Stimulated activated CD8-positive, alpha-beta memory T cell treated with anti-CD3 and anti-CD28 coated beads, Interleukin-12 subunit alpha, Interleukin-12 subunit beta, amount 100 ng/mL, for 4 hours (primary cell): ENCODE measurements around the gene ICAM2.
"Not testable (repeated sequence)": the region's sequence is repeated elsewhere in the genome, so short reads cannot be mapped to it uniquely, and the experiment has no call there.

Source experiments
- DNase-seq: peaks from one replicate; pipeline ENCODE4 v3.0.0-alpha.2; 2020; ENCODE audit warnings: low read depth

Gene ICAM2

DNA sequence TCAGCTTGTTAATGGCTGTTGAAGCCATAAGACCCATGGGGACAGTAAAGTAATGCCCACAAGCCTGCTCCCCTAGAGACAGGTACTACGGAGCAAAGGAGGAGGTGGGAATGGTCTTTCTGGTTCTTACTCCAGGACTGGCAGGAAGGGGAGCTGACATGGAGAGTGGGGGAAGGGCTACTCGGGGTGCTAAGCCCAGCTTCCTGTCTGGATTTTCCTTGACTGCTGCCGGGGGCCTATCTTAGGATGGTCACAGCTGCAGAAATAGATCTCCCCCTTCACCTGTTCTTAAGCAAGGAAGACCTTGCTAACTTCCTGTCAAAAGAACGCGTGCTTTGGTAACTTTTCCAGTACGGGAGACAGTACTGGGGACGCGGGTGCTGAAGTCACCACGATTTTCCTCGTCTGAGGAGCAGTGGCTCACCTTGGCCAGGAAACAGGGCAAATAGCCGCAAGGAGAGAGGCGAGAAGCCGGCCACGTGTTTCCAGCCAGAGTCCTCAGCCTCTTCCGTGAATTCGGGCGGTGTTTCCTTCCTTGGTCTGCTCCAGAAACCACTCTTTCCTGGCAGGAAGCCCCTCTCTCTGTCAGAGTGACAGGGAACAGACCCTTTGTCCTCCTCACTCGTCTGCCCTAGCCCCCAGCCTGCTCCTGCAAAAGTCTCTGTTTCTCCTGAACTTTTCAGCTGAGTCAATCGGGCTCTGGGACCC lies 22.9 kb downstream of the ICAM2 start:
- no peak for DNase-seq

DNA sequence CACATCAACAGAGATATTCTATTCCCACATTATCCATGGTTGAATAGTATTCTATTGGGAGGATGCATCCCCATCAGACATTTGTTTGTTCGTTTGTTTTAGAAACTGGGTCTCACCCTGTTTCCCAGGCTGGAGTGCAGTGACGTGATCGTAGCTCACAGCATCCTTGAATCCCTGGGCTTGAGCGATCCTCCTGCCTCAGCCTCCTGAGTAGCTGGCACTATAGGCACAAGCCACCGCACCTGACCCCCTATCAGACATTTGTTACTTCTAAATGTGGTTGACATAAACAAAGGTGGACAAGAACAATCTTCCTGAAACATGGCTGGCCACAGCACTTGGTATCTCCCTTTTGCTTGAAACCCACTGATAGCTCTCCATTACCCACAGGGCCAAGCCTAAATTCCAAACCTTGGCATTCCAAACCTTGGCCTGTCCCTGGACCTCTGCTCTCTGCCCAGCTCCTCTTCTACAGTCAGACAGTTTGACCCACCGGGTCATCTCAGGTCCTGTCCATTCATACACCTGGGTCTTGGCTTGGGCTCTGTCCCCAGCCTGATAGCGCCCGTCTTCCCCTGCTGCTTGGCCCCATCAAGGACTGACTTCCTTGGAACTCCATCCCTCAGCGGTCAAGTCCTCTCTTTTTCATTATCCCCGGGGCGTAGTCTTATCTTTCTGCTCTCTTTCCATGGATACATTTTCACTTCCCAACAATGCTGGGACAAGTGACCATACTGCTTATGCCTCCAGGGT lies 23.8 kb downstream of the ICAM2 start:
- DNase-seq = no peak

DNA sequence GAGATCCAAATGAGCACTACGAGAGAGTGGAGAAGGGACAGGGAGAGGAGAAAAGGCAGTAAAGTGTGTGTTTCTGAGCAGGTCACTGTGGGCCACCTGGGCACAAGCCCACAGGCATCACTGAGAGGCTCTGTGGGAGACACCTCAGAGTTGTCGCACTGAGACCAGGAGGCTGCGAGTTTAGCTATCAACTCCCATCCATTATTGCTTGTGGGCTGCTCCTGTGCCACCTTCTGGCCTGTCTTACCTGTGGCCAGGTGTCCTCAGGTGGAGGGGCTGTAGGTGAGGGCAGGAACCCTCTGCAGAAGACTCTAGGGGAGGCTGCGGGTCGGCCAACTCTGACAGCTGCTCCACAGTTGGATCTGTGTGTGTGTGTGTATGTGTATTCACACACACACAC lies 24.8 kb downstream of the ICAM2 start:
- DNase-seq = no peak

DNA sequence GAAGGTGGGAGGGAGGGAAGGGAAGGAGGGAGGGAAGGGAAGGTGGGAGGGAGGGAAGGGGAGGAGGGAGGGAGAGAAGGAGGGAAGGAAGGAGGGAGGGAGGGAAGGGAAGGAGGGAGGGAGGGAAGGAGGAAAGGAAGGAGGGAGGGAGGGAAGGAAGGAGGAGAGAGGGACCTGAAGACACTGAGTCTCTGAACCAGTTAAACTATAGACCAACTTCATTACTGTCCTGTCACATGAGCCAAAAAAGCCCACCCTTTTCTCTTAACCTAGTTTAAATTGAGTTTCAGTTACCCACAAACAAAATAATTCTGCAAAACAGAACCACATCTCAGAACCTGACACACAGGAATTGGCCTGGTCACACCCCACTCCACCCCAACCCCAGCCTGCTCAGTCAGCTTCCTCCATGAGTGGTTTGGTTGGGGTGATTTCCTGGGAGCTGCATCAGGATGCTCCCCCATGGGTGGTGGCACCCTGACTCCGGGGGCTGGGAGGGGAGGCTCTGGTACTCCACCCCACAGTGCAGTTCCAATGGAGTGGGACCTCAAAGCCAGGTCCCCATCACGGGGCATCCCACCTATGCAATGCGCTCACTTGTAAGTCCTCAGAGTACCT lies 27.0 kb downstream of the ICAM2 start:
- no peak for DNase-seq

DNA sequence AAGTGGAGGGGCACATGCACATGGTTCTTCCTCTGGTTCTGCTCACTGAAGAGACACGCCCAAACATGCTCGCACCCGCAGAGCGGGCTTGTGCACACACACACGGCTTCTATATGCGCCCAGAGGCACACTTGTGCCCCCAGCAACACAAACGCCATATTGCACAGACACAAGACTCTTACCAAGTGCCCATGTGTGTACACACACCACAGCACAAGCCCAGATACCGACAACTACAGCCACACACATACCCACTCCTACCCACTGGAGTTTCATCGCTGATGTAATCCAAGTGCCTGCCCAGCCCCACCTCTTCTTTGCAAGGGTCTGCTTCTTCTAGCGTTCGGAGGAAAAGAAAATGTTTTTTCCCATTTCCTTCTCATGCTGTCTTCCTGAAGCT lies 28.8 kb downstream of the ICAM2 start:
- no peak for DNase-seq

DNA sequence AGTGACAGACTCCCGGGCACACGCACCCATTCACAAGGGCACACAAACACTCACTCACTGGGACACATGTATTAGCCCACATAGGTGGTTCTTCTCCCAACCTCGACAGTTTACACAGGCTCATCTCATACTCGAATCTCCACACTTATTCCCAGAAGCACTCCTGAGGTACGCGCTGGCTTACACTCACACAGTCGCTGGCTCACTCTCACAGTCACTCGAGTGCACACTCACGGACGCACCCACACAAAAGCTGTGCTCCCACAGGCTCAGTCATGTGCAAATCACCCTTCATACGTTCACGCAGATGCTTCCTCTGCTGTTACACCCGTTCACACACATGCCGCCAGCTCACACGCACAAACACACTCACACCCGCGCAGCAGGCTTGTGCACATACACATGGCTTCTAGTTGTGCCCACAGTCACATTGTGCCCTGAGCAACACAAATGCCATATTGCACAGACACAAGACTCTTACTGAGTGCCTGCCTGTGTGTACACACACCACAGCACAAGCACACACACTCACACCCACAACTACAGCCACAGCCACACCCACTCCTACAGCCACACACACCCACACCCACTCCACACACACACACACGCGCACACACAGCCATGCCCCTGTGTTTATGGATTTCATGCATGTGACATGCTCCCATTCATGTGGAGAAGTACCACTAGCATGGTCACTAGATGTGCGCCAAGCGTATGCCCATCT lies 30.6 kb downstream of the ICAM2 start:
- no peak for DNase-seq

DNA sequence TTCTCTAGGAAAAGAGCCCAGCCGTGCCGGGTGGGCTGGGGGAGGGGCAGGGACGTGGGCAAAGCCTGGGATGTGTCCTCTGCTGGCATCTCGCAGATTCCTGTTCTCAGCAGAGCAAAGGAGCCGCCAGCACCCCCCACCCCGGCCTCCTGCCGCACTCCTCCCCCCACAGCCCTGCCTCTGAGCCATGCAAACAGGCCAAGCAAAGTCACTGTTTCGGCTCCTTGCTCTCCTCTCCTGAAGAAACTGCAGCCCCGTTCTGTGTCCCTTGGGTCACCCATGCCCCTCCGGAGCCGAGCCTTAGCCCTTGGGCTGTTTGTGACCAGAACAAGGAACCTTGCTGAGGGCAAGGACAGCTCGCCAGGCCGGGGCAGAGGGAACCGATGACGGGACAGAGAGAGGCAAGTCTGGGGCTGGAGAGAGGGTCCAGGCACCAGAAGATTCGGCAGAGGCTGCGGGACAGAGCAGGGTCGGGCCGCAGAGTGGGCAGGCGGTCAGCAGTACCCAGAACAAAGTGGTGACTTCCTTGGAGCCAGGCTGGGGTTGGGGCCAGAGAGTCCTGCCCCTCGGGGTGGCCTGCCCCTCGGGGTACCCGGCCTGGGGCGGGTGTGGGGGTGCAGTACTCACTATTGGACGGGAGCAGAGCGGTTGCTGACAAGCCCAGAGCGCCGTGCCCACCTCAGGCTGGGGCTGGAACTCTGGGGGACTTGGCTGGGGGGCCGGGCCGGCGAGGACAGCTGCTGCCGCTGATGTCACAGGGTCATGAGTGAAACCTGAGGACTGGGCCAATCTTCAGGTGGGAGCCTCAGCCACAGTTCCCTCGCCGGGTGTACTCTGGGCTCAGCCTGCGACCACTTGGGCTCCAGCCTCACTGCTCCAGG lies 31.5 kb downstream of the ICAM2 start:
- DNase-seq = no peak

DNA sequence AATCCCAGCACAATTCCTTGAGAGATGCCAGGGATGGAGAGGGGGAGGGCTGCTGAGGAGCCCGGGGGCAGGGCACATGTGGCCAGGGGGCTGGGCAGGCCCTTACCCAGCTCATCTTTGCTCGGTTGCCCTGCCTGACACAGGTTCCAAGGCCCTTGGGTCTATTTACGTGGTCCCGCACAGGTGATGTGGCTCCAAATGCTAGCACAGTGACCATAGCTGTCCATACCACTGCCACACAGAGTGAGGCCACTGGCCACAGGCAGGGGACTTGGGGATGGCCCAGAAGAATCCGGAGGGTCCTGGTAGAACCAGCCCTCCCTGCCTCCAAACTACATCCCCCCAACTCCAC lies 32.3 kb downstream of the ICAM2 start:
- DNase-seq = no peak

DNA sequence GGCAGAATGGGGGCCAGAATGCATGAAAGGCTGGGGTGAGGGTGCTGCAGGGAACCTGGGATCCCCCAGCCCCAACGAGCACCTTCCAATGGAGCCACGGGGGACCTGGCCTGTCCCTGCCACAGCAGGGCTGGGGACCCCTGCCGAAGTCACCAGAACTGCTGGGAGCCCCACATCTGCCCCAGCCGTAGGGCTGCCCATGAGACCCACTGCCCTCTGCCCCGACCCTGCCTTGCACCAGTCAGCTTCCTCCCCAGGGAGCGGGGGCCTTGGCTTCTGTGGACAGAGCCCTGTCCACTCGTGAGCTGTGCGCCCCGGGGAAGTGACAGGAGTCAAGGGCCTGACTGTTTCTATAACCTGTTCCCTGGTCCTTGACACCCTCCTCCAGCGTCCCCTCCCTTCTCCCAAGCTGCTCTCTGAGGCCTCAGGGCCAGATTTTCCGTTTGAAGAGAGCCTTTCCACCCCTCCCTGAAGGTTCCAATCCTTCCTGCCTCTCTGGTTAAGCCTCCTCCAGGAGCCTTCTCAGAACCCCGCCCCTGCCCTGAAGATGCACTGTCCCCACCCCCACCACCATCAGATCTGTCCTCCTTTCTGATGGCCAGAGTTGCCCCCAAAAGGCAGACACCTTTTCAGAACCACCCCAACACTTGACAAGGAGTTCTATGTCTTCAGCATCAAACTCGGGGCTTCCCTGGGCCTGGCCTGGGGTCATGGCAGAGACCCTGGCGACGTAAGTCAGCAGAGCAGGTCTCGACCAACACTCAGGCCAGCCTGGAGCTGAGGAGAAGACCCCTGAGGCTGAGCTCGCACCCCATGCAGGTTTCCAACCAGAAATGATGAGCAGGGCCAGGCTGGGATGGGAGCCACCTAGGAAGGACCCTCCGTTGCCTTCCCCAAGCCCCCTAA lies 33.0 kb downstream of the ICAM2 start:
- no peak for DNase-seq

DNA sequence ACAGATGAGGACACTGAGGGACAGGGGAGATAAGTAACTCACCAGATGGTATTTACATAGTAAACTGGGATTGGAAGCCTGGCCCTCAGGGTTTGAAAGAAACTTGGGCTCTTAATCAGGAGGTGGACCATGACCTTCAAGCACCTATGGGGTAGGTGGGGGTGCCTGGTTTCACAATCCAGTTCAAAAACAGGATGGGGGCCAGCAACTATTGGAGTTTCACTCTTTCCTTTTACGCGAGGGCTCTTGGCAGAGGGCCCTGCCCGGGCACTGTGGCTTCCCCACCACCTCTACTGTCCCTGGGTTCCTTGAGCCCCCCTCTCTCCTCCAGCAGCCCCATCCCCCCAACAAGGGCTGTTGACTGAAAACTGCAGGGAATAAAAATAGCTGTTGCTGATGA lies 33.6 kb downstream of the ICAM2 start:
- no peak for DNase-seq

DNA sequence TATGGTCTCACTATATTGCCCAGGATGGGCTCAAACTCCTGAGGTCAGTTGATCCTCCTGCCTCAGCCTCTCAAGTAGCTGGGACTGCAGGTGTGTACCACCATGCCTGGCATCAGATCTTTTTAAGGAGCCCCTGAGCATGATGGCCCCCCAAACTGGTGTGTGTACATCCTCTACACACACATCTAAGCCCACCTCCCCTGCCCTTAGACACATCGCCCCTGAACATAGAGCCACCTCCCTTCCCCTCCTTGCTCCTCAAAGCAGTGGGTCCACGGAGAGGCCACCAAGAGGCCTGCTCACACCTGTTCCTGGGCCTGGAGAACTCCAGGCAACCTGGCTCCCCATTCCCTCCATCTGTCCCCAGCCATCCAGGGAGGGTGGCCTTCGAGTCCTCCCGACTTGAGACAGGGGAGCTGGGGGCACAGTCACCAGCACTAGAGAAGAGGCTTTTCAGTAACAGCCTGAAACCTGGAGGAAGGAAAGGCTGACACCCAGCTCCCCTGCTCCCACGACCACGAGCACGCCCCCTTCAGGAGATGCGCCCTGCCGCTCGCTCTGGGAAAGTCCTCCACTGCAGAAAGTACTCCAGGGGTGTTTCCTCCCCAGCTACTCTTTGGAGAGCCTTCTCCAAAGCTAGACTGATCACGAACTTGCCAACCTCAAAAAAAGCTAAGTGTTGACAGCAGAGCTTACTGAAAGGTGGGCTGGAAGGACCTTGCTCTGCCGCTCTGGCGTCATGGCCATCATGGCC lies 34.9 kb downstream of the ICAM2 start:
- DNase-seq = no peak

DNA sequence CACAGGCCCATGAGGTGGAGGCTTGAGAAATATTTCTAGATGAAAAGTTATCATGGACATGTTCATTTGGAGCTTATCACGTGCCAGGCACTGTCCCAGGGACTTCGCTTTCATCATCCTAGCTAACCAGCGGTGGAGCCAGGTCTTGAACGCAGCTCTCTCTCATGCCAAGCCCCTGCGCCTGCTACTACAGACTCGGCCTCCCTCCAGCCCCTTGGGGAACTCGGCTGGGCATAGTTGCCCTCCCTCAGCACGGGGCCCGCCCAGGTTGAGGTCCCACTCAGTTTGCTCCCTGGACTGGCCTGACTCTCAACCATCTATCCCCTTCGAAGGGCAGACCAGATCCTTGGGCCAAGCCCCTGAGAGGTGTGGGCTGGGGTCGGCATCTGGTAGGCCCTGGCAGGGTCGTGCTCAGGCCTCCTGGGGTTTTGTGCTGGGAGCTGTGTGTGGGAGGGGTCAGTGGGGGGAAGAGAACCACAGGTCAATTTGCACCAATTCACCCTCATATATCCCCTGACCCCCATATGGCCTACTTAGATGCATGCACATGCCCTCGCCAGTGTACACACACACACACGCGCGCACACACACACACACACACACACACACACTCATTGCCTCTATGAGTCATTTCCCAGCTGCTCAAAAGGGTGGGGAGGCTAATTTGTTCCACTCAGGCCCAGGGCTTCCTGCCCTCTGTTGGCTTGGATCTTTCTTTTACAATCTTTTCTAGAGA lies 35.6 kb downstream of the ICAM2 start:
- DNase-seq = peak; percentile 24

DNA sequence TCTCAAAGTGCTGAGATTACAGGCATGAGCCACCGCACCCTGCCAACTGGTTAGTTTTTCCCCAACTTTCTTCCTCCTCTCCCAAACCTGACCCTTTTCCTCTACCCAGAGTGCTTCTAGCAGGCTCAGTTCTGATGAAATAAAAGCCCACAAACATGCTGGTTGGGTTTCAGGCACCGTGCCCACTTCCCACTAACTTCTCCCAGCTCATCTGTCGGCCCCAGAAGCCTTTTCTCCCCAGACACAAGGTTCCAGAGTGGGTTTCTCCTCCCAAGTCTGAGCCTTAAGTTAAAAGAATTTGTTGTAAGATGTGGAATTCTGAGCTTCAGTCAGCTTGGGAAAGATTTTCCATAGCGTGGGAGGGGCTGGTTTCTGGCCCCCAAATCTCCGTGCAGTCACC lies 36.2 kb downstream of the ICAM2 start:
- DNase-seq = no peak

DNA sequence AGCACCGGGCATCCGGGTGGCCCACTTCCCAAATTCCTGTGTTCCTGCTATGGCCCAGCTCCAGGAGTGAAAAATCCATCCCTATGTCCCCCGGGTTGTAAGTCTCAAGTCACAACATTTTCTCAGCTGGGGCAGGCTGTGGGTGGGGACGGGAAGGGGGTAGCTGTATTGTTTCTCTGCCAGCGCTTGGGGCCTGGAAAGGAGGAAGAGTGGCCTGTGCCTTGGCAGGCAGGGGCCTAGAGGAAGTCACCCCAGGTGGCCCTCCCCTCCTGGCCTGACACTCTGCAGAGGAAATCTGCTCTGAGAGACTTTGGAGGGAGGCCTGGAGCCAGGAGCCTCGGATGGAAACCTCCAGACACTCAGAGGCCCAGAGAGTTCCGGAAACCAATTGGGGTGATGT lies 37.1 kb downstream of the ICAM2 start:
- no peak for DNase-seq

DNA sequence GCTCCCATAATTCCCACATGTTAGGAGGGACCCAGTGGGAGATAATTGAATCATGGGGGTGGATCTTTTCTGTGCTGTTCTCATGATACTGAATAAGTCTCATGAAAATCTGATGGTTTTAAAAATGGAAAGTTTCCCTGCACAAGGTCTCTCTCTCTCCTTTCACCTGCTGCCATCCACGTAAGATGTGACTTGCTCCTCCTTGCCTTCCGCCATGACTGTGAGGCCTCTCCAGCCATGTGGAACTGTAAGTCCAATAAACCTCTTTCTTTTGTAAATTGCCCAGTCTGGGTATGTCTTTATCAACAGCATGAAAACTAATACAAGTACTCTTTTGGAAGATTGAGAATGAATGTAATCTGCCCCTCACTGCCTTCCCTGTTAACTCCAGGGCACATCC lies 37.8 kb downstream of the ICAM2 start:
- DNase-seq = not testable (repeated sequence)

DNA sequence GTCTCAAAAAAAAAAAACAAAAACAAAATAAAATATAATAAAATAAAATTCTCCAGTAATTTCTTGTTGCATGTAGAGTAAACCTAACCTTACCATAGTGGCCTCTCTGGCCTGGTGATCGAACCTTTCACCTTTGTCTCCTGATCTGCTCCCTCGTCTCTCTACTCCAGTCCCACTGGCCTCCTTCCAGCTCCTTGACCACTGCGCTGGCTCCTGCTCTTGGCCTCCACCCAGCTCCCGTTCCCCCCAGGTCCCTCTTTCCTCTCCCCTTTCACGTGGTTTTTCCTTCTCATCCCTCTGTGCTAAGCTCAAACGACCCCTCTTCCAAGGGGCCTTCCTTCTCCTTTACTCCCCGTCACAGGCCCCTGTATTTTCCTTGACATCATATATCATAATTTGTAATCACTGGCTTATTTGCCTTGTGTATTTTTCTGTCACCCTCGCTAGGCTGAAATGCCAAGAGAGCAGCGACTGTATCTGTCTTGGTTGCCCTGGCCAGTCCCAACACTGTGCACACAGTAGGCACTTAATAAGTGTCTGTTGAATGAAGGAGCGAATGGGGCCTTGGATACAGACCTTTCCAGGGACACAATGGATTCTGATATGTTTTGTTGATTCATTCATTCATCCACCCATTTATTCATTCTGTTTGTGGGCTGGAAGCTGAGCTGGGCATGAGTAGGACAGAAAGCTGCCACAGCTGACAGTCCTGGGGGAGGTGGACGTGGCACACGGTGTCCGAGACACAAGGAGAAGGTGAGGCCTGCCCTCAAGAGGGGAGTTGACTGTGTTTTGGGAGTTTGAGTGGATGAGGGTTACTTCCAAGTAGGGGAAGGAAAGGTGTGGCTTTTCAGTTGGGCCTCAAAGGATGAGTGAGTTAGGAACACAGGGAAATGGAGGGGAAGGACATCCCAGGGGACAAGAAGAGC lies 41.9 kb downstream of the ICAM2 start:
- DNase-seq = no peak

DNA sequence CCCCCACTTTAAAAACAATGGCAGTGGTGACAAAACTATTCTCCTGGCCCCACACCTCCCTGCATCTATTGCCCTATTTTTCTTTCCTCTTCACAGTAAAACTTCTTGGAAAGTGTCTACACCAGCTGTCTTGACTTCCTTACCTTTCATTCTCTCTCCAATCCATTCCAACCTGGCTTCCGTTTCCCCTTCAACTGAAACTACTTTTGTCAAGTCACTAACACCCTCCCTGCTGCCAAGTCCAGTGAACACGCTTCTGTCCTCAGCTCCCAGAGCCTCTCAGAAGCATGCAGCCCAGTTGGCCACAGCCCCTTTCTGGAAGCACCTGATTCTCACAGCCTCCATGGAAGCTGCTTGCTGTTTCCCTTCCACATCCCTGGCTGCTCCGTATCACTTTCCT lies 43.7 kb downstream of the ICAM2 start:
- DNase-seq = no peak

DNA sequence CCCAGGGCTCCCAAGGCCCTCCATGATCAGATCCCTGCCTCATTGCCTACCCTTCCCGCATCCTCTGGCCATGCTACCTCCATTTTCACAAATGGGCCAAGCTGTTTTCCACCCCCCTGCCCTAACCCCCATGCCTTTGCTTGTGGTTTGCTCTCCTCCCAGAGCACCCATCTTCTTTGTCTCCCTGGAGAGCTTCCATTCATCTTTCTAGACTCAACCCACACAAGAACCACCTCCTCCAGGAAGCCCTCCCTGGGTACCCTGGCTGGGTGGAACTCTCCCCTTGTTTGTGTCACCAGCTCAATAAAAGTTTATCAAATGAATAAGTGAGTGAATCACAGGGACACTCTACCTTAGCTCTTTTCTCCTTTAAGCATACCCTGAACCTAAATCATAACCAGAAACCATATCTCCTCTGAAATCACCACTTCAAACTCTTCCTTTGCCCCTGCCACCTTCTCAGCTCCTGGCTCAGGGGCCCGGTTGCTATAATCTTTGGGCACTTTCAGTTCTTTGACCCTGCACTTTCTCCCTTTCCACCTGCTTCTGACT lies 44.8 kb downstream of the ICAM2 start:
- no peak for DNase-seq
